ENCODE data around the gene SLC7A6OS. TPM values are rescaled to one million over a fixed set of nuclear protein-coding genes. Genes with fewer than 3 reads are reported as not detected.

Gene SLC7A6OS
- total and polyA plus RNA-seq, 10 of the 15 experiments (the other 5 are each of a cell fraction or from before 2014, with no cell fraction given) = 2.9 to 27.4 (median 16.9) TPM

- no peak for TF ChIP-seq CREB1 (IDR thresholded peaks at IDR 0.05; ENCODE audit: low read depth)
- no peak for TF ChIP-seq ASH2L (IDR thresholded peaks at IDR 0.05; ENCODE audit: borderline replicate concordance, low read depth)
- TF ChIP-seq CHD2 (IDR thresholded peaks at IDR 0.05; ENCODE audit: borderline replicate concordance, low read depth, low read length) = no peak
- peak in 1 of 2 experiments; percentile 34; a peak in 1 of 4 replicates for TF ChIP-seq IKZF2 (IDR thresholded peaks at IDR 0.05)
- no peak for TF ChIP-seq RBBP5 (conservative IDR thresholded peaks at IDR 0.05)
- 0 out of 2 replicates have a peak, but pooled peaks have one; percentile 37 for TF ChIP-seq POLR2AphosphoS2 (IDR thresholded peaks at IDR 0.05; ENCODE audit: low read depth, low read length)
- peak; percentile 73; the same call in 1 of the 2 replicates for TF ChIP-seq IRF4 (IDR thresholded peaks at IDR 0.05; ENCODE audit: low read depth, low read length)
- no peak for TF ChIP-seq SMAD5 (IDR thresholded peaks at IDR 0.05; ENCODE audit: low read depth)
- TF ChIP-seq RAD21 (IDR thresholded peaks at IDR 0.05; ENCODE audit: insufficient read depth, low read depth, low read length) = peak; percentile 98
- no peak for TF ChIP-seq GABPA (IDR thresholded peaks at IDR 0.05; ENCODE audit: low read depth)
- TF ChIP-seq, protein P1, sequence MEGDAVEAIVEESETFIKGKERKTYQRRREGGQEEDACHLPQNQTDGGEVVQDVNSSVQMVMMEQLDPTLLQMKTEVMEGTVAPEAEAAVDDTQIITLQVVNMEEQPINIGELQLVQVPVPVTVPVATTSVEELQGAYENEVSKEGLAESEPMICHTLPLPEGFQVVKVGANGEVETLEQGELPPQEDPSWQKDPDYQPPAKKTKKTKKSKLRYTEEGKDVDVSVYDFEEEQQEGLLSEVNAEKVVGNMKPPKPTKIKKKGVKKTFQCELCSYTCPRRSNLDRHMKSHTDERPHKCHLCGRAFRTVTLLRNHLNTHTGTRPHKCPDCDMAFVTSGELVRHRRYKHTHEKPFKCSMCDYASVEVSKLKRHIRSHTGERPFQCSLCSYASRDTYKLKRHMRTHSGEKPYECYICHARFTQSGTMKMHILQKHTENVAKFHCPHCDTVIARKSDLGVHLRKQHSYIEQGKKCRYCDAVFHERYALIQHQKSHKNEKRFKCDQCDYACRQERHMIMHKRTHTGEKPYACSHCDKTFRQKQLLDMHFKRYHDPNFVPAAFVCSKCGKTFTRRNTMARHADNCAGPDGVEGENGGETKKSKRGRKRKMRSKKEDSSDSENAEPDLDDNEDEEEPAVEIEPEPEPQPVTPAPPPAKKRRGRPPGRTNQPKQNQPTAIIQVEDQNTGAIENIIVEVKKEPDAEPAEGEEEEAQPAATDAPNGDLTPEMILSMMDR (IDR thresholded peaks at IDR 0.05 in 2 of 3, conservative IDR thresholded peaks at IDR 0.05 in 1 of 3; ENCODE audit: control insufficient read depth in 2 of 3, extremely low read depth in 1 of 3, insufficient read depth in 1 of 3, low read depth in 3 of 3, low read length in 3 of 3) = peak; percentile 92 to 99 (median 98); a peak in 5 of 6 replicates
These were observed 17.6 kb upstream of the SLC7A6OS start (continued) for GRCh38 chr16:68328151-68328859.
